ENCODE measurements around the gene HSD17B4. TPM values are rescaled to one million over a fixed set of nuclear protein-coding genes. Genes with fewer than 3 reads are reported as not detected.

Gene HSD17B4
- total RNA-seq, 2 experiments from 2014 or later, result 68.3 to 74.2 TPM

DNA sequence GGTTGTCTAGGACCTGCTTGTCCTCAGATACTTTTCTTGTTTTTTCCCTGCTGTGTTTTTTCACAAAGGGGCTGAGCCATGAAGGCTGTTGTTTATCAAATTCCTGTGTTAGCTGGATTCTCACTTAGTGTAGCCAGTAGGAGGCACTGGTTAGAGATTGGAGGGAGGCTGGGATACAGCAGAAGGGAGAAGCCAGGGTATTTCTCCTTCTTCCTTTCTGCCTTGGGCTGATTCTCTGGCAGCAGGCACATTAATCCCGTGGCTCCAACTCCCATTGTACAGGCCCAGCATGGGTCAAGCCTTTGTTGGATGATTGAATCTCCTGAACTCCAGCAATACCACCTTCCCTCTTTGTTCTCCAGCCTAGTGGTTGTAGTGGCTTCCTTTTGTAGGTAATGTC, 130.7 kb downstream of the HSD17B4 start:
- H3K27ac Mint-ChIP-seq, result no peak overlapping the region
- DNase-seq, result no peak
- no peaks in the 10 kb centered on the region for H3K9me3 Mint-ChIP-seq
- H3K4me1 Mint-ChIP-seq, result no peaks in the 10 kb centered on the region
- H3K36me3 Mint-ChIP-seq, result no peaks in the 10 kb centered on the region
- H3K4me3 Mint-ChIP-seq, result no peak overlapping the region
- peaks cover 6% of the 10 kb centered on the region for H3K27me3 Mint-ChIP-seq

GRCh38 chr5:119583684-119584083, 131.4 kb downstream of the HSD17B4 start:
- H3K4me3 Mint-ChIP-seq, result no peak overlapping the region
- DNase-seq, result no peak

More at GRCh38 chr5:119583684-119584083, 131.4 kb downstream of the HSD17B4 start:
- Mint-ChIP-seq H3K27me3 (peaks cover 8% of the 10 kb centered on the region), H3K9me3 (no peaks in the 10 kb centered on the region), H3K4me1 (no peaks in the 10 kb centered on the region), H3K36me3 (no peaks in the 10 kb centered on the region), H3K27ac (no peak overlapping the region)

Other genes starting within 250 kb of the HSD17B4 start
- gene TNFAIP8, start 96.5 kb upstream of the HSD17B4 start, total RNA-seq, result 100 to 1,000 TPM; 176 to 178 TPM
- not detected for gene FAM170A, start 177.1 kb downstream of the HSD17B4 start, total RNA-seq

All from activated naive CD8-positive, alpha-beta T cell treated with anti-CD3 and anti-CD28 coated beads for 36 hours (primary cell).